ENCODE data around the gene GRIA1. TPM values are rescaled to one million over a fixed set of nuclear protein-coding genes. Genes with fewer than 3 reads are reported as not detected.

GRIA1 gene
- total and polyA plus RNA-seq, 9 donors: 0.11 to 1.4 (median 0.34) TPM; not detected in 2

DNA sequence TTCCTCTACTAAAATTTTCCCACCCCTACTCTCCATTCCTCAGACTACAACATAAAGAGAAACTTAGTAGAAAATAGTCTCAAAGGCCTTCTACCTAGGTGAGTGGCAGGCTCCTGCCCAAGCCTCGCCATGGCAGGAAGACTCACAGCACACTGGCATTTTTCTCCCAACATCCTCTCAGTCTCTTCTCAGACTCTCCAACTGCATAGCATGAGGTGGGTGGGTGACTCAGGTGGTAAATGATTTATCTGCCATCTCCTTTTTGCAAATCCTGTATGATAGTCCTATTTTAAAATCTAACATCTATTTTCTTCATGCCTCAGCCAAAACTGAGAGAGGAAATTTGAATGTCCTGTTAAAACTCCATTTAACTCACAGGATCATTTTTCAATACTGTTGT lies 33.5 kb upstream of the GRIA1 start:
- DNase-seq: no peak
- intact Hi-C loops (cut with DNase I): no loop called here
- no peak overlapping the region for H3K27ac ChIP-seq
- TF ChIP-seq, protein P1, sequence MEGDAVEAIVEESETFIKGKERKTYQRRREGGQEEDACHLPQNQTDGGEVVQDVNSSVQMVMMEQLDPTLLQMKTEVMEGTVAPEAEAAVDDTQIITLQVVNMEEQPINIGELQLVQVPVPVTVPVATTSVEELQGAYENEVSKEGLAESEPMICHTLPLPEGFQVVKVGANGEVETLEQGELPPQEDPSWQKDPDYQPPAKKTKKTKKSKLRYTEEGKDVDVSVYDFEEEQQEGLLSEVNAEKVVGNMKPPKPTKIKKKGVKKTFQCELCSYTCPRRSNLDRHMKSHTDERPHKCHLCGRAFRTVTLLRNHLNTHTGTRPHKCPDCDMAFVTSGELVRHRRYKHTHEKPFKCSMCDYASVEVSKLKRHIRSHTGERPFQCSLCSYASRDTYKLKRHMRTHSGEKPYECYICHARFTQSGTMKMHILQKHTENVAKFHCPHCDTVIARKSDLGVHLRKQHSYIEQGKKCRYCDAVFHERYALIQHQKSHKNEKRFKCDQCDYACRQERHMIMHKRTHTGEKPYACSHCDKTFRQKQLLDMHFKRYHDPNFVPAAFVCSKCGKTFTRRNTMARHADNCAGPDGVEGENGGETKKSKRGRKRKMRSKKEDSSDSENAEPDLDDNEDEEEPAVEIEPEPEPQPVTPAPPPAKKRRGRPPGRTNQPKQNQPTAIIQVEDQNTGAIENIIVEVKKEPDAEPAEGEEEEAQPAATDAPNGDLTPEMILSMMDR (IDR thresholded peaks at IDR 0.05): no peak
- TF ChIP-seq EP300 (IDR thresholded peaks at IDR 0.05) (no peak), POLR2A (IDR thresholded peaks at IDR 0.05) (no peak)
- H3K27me3 ChIP-seq: no peaks in the 10 kb centered on the region
- no peaks in the 10 kb centered on the region for H3K4me1 ChIP-seq (ENCODE audit: insufficient read depth)
- no peak overlapping the region for H3K4me3 ChIP-seq
- WGBS, 3 donors: 63 to 90% (median 71%) methylated on average over 1 of the region's 1 CpG
- H3K9me3 ChIP-seq: no peaks in the 10 kb centered on the region
- H3K36me3 ChIP-seq: no peaks in the 10 kb centered on the region

DNA sequence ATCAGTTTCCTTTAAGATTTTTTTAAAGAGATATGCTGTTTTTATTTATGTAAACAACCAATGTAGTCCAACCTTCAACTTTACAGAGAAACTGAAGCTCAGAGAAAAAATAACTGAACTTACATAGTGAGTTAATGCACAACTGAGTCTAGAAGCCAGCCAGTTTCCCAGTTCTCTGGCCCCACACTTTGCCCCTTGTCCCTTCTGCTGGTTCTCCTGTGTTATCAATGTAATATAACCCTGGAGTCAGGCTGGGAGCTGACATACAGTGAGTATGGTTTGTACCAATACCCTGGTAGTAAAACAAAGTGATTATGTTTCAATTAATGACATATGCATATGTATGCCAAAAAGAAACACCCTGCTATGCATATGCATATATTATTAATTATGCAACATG lies 32.2 kb upstream of the GRIA1 start:
- Histone ChIP-seq H3K9me3 (no peaks in the 10 kb centered on the region), H3K4me1 (ENCODE audit: insufficient read depth) (no peaks in the 10 kb centered on the region), H3K27me3 (no peaks in the 10 kb centered on the region), H3K27ac (no peak overlapping the region), H3K4me3 (no peak overlapping the region), H3K36me3 (no peaks in the 10 kb centered on the region)
- intact Hi-C loops (cut with DNase I): no loop called here
- TF ChIP-seq POLR2A (IDR thresholded peaks at IDR 0.05): no peak
- TF ChIP-seq, protein P1 (IDR thresholded peaks at IDR 0.05): no peak
- no peak for TF ChIP-seq EP300 (IDR thresholded peaks at IDR 0.05)
- no peak for DNase-seq

DNA sequence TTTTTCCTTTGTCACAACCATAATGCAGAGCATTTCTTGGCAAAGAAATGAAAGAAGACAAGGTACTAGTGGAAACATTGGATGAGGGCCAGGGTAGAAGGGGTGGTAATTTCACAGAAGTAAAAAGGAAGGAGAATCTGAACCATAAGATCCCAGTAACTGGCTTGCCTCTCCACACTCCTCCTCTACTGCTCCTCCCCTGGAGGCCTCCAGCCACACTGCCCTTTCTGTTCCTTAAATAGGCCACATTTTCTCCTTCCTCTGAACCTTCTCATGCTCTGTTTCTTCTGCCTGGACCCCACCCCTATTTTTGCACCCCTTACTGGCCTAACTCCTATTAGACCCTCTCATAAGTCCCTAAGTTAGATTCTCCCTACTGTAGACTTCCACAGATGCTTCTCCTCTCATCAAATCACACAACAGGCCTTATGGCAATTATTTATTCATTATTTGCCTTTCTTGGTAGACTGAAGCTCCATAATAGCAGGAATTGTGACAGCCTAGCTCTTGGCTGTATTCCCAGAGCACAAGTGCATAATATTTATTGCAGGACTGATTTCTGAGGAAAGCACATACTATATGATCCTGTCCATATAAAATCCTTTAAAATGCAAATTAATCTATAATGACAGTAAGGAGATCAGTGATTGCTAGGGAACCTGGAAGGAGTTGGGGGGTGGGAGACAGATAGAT lies 31.3 kb upstream of the GRIA1 start:
- H3K4me1 ChIP-seq (ENCODE audit: insufficient read depth): no peaks in the 10 kb centered on the region
- H3K4me3 ChIP-seq: no peak overlapping the region
- intact Hi-C loops (cut with DNase I): no loop called here
- H3K9me3 ChIP-seq: no peaks in the 10 kb centered on the region
- TF ChIP-seq EP300 (IDR thresholded peaks at IDR 0.05) (no peak), POLR2A (IDR thresholded peaks at IDR 0.05) (no peak)
- TF ChIP-seq, protein P1 (IDR thresholded peaks at IDR 0.05): no peak
- no peak overlapping the region for H3K27ac ChIP-seq
- H3K27me3 ChIP-seq: no peaks in the 10 kb centered on the region
- H3K36me3 ChIP-seq: no peaks in the 10 kb centered on the region
- DNase-seq: no peak

DNA sequence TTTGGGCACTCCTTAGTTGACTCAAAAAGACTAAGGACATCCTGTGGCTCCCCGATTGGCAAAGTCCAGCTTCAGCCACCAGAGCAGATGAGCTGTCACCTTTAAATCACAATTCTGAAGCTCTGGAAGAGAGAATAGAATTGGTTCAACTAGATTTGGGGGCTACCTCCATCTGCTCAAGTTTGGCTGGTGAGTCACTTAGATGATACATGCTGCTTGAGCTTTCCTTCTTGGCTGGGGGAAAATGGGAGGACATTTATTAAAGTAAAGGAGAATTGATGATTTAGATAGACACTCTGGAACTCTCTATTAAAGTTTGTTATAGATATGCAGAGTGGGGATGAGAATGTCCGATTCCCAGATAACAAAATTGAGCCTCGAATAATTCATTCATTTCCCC lies 30.0 kb upstream of the GRIA1 start:
- Histone ChIP-seq H3K4me1 (ENCODE audit: insufficient read depth) (no peaks in the 10 kb centered on the region), H3K9me3 (no peaks in the 10 kb centered on the region), H3K36me3 (no peaks in the 10 kb centered on the region), H3K4me3 (no peak overlapping the region), H3K27me3 (no peaks in the 10 kb centered on the region), H3K27ac (no peak overlapping the region)
- 83 to 89% (median 88%) methylated on average over 3 of the region's 3 CpGs for WGBS, 3 donors
- intact Hi-C loops (cut with DNase I): no loop called here
- TF ChIP-seq EP300 (IDR thresholded peaks at IDR 0.05) (no peak), POLR2A (IDR thresholded peaks at IDR 0.05) (no peak)
- TF ChIP-seq, protein P1 (IDR thresholded peaks at IDR 0.05): no peak
- no peak for DNase-seq
